ENCODE data around the gene NRL. TPM values are rescaled to one million over a fixed set of nuclear protein-coding genes. Genes with fewer than 3 reads are reported as not detected.

Gene NRL
- total and polyA plus RNA-seq, 8 donors, result 0.37 to 2.4 (median 1.4) TPM

GRCh38 chr14:24071144-24071697 is 43.5 kb downstream of the NRL start, which contains the start of gene CPNE6:
CPNE6 (plus strand) TSS chr14:24071562; CDS start chr14:24072937, 1,375 bp downstream.
- TF ChIP-seq CTCF (IDR thresholded peaks at IDR 0.05), result no peak
- no peak for ATAC-seq
- Histone ChIP-seq H3K27me3 (no peaks in the 10 kb centered on the region), H3K27ac (no peak within 1 kb of the TSS), H3K4me3 (no peak within 1 kb of the TSS), H3K9me3 (no peaks in the 10 kb centered on the region), H3K4me1 (peaks cover 0 to 5% (median 0%) of the 10 kb centered on the region in 3 donors), H3K36me3 (no peaks in the 10 kb centered on the region)
- peak in 1 of 6 donors; percentile 58 for DNase-seq
- 71 to 81% methylated on average over 14 to 19 of the region's 19 CpGs for WGBS, 2 donors
- no peak for FAIRE-seq
- intact Hi-C loops (cut with DNase I), result no loop called here

- 85 to 89% methylated on average over 10 of the region's 10 CpGs for whole genome bisulfite sequencing, 2 donors
- TF ChIP-seq CTCF (IDR thresholded peaks at IDR 0.05), result no peak
- H3K27me3 ChIP-seq, result no peaks in the 10 kb centered on the region
- peaks cover 0 to 5% (median 0%) of the 10 kb centered on the region in 3 donors for H3K4me1 ChIP-seq
- ATAC-seq (no peak), DNase-seq (no peak), FAIRE-seq (no peak)
- intact Hi-C loops (cut with DNase I), result no loop called here
- no peaks in the 10 kb centered on the region for H3K36me3 ChIP-seq
- H3K4me3 ChIP-seq, result no peak overlapping the region
- no peak overlapping the region for H3K27ac ChIP-seq
- no peaks in the 10 kb centered on the region for H3K9me3 ChIP-seq
These were observed 44.2 kb downstream of the NRL start for GRCh38 chr14:24070285-24071143.

- H3K27me3 ChIP-seq, result no peaks in the 10 kb centered on the region
- ATAC-seq, result no peak
- TF ChIP-seq CTCF (IDR thresholded peaks at IDR 0.05), result no peak
- DNase-seq, result peak in 1 of 6 donors; percentile 49
- no peak overlapping the region for H3K27ac ChIP-seq
- H3K9me3 ChIP-seq, result no peaks in the 10 kb centered on the region
- intact Hi-C loops (cut with DNase I), result no loop called here
- no peak overlapping the region for H3K4me3 ChIP-seq
- FAIRE-seq, result no peak
- 82 to 88% methylated on average over 6 of the region's 6 CpGs for WGBS, 2 donors
- H3K4me1 ChIP-seq, result peaks cover 0 to 5% (median 0%) of the 10 kb centered on the region in 3 donors
- H3K36me3 ChIP-seq, result no peaks in the 10 kb centered on the region
These were observed 45.4 kb downstream of the NRL start for GRCh38 chr14:24069411-24069735.

GRCh38 chr14:24068711-24069410 is 45.9 kb downstream of the NRL start:
- peaks cover 0 to 5% (median 0%) of the 10 kb centered on the region in 3 donors for H3K4me1 ChIP-seq
- no peak overlapping the region for H3K4me3 ChIP-seq
- 83 to 84% methylated on average over 10 of the region's 10 CpGs for WGBS, 2 donors
- TF ChIP-seq CTCF (IDR thresholded peaks at IDR 0.05), result no peak
- DNase-seq (peak in 2 of 6 donors; percentile 53 to 61), ATAC-seq (no peak), FAIRE-seq (no peak)
- H3K9me3 ChIP-seq, result no peaks in the 10 kb centered on the region
- no peak overlapping the region for H3K27ac ChIP-seq
- H3K36me3 ChIP-seq, result no peaks in the 10 kb centered on the region
- intact Hi-C loops (cut with DNase I), result no loop called here
- no peaks in the 10 kb centered on the region for H3K27me3 ChIP-seq

All from pancreas (tissue), 10 donors.